OCI-LY3 (cell line): ENCODE data around the gene CYB5R3.

ENCODE experiments used
- H2AFZ ChIP-seq: fragments of 200-600, 300-600 bp; shearing (Covaris generic); 2 replicates; pipeline ENCODE4 v1.6.0; 2014; ENCODE audit warnings: antibody characterized with exemption, low read depth, low read length
- H3K27ac ChIP-seq: fragments of 200-600, 300-600 bp; sonication (generic); 2 replicates; pipeline ENCODE4 v1.5.1; 2014; ENCODE audit warnings: mild to moderate bottlenecking, low read length, moderate library complexity, mixed read lengths
- H3K27me3 ChIP-seq: fragments of 200-600, 300-600 bp; sonication (generic); 2 replicates; pipeline ENCODE4 v1.6.1; 2014; ENCODE audit warnings: low read depth, low read length, mixed read lengths
- H3K36me3 ChIP-seq: fragments of 200-600, 300-600 bp; sonication (generic); replicated peaks from 2 replicates; pipeline ENCODE3; 2014; ENCODE audit warnings: low read depth, low read length, mixed read lengths
- H3K4me1 ChIP-seq: fragments of 300-600, 200-600 bp; sonication (generic); 2 replicates; pipeline ENCODE4 v1.6.1; 2014; ENCODE audit warnings: low read length, mixed read lengths
- H3K4me2 ChIP-seq: fragments of 200-600, 300-600 bp; sonication (generic); 2 replicates; pipeline ENCODE4 v1.6.1; 2014; ENCODE audit warnings: low read length, mixed read lengths
- H3K4me3 ChIP-seq: fragments of 300-600, 200-600 bp; sonication (generic); 2 replicates; pipeline ENCODE4 v1.5.1; 2014; ENCODE audit warnings: antibody characterized with exemption, mild to moderate bottlenecking, low read length, moderate library complexity
- H3K79me2 ChIP-seq: fragments of 300-600, 200-600 bp; shearing (Covaris generic); 2 replicates; pipeline ENCODE4 v1.6.1; 2014; ENCODE audit warnings: mild to moderate bottlenecking, low read length, mixed read lengths
- H3K9ac ChIP-seq: fragments of 300-600, 200-600 bp; shearing (Covaris generic); 2 replicates; pipeline ENCODE4 v1.6.0; 2014; ENCODE audit warnings: mild to moderate bottlenecking, low read length, moderate library complexity
- H3K9me3 ChIP-seq: fragments of 200-600, 300-600 bp; shearing (Covaris generic); 2 replicates; pipeline ENCODE4 v1.6.1; 2014; ENCODE audit warnings: low read length, mixed read lengths; ENCODE audit not compliant: insufficient read depth
- H4K20me1 ChIP-seq: fragments of 200-600, 300-600 bp; sonication (generic); 2 replicates; pipeline ENCODE4 v1.6.1; 2016; ENCODE audit warnings: low read length, mixed read lengths; ENCODE audit not compliant: insufficient read depth
- CTCF ChIP-seq: fragments of 200-600, 300-600 bp; sonication (generic); IDR thresholded peaks from 2 replicates; pipeline ENCODE4 v1.5.1; 2014; ENCODE audit warnings: antibody characterized with exemption, low read length, low read depth
- EZH2phosphoT487 ChIP-seq: fragments of 200-600 bp; shearing (Covaris generic); IDR thresholded peaks from 2 replicates; pipeline ENCODE4 v1.6.1; 2018; ENCODE audit warnings: antibody characterized with exemption, mixed run types, low read depth

The CYB5R3 gene

GRCh38 chr22:42603427-42603826, 45.8 kb downstream of the CYB5R3 start:
- Histone ChIP-seq H3K4me3 (no peak overlapping the region), H3K27me3 (no peaks in the 10 kb centered on the region), H3K9me3 (no peaks in the 10 kb centered on the region), H3K9ac (no peak overlapping the region), H3K79me2 (peaks cover 88% of the 10 kb centered on the region), H3K4me1 (no peaks in the 10 kb centered on the region), H2AFZ (no peak overlapping the region), H3K4me2 (no peak overlapping the region), H4K20me1 (peaks cover 53% of the 10 kb centered on the region), H3K27ac (no peak overlapping the region), H3K36me3 (peaks cover 59% of the 10 kb centered on the region)
- TF ChIP-seq CTCF (no peak), EZH2phosphoT487 (no peak)

- Histone ChIP-seq H2AFZ (no peak overlapping the region), H3K9me3 (no peaks in the 10 kb centered on the region), H3K27me3 (no peaks in the 10 kb centered on the region), H3K79me2 (peaks cover 80% of the 10 kb centered on the region), H3K9ac (no peak overlapping the region), H3K4me1 (no peaks in the 10 kb centered on the region), H3K36me3 (peaks cover 57% of the 10 kb centered on the region), H4K20me1 (peaks cover 53% of the 10 kb centered on the region), H3K27ac (no peak overlapping the region), H3K4me2 (no peak overlapping the region), H3K4me3 (no peak overlapping the region)
- no peak for TF ChIP-seq CTCF
- TF ChIP-seq EZH2phosphoT487, result no peak
These were observed 46.7 kb downstream of the CYB5R3 start for GRCh38 chr22:42602470-42602869.

GRCh38 chr22:42601879-42602465, 47.2 kb downstream of the CYB5R3 start:
- no peaks in the 10 kb centered on the region for H3K4me1 ChIP-seq
- no peak overlapping the region for H3K27ac ChIP-seq
- no peak overlapping the region for H3K9ac ChIP-seq
- no peak overlapping the region for H3K4me2 ChIP-seq
- TF ChIP-seq EZH2phosphoT487, result no peak
- TF ChIP-seq CTCF, result no peak
- H3K9me3 ChIP-seq, result no peaks in the 10 kb centered on the region
- H2AFZ ChIP-seq, result no peak overlapping the region
- H3K36me3 ChIP-seq, result peaks cover 62% of the 10 kb centered on the region
- H4K20me1 ChIP-seq, result peaks cover 58% of the 10 kb centered on the region
- H3K27me3 ChIP-seq, result no peaks in the 10 kb centered on the region
- H3K4me3 ChIP-seq, result no peak overlapping the region
- H3K79me2 ChIP-seq, result peaks cover 79% of the 10 kb centered on the region

- Histone ChIP-seq H3K79me2 (peaks cover 29% of the 10 kb centered on the region), H3K27ac (no peak overlapping the region), H3K4me2 (no peak overlapping the region), H3K4me1 (no peaks in the 10 kb centered on the region), H3K9ac (no peak overlapping the region), H3K9me3 (no peaks in the 10 kb centered on the region), H3K27me3 (no peaks in the 10 kb centered on the region), H3K4me3 (no peak overlapping the region), H4K20me1 (peaks cover 20% of the 10 kb centered on the region), H3K36me3 (peaks cover 66% of the 10 kb centered on the region), H2AFZ (no peak overlapping the region)
- TF ChIP-seq CTCF, result no peak
- no peak for TF ChIP-seq EZH2phosphoT487
These were observed 52.2 kb downstream of the CYB5R3 start for GRCh38 chr22:42596863-42597530.
